Transverse colon (tissue), 4 donors: ENCODE results near the gene TLR6. TPM values are rescaled to one million over a fixed set of nuclear protein-coding genes. Genes with fewer than 3 reads are reported as not detected.

Source experiments
- DNase-seq: peaks from one replicate; pipeline ENCODE4 v3.0.0-alpha.2; 2019
- H3K27ac ChIP-seq, 4 donors: fragments of 200-600 bp; sonication (generic); 2 replicates each; pipeline ENCODE4 v1.5.1; 2016 to 2018; ENCODE audit warnings: inconsistent platforms in 4 of 4
- H3K27me3 ChIP-seq: fragments of 200-600 bp; sonication (generic); 2 replicates; pipeline ENCODE4 v1.5.1; 2017; ENCODE audit warnings: inconsistent platforms
- H3K36me3 ChIP-seq, 4 donors: fragments of 200-600 bp; sonication (generic); 2 replicates each; pipeline ENCODE4 v1.5.1; 2017 to 2019; ENCODE audit warnings: inconsistent platforms in 4 of 4
- H3K4me1 ChIP-seq, 4 donors: fragments of 200-600 bp; sonication (generic); 2 replicates each; pipeline ENCODE4 v1.5.1; 2017 to 2020; ENCODE audit warnings: inconsistent platforms in 4 of 4
- H3K4me3 ChIP-seq, 4 donors: fragments of 200-600 bp; sonication (generic); 1 replicate in 1 of 4; 2 replicates in 3 of 4; pipeline versions ENCODE4 v1.5.1 to v1.6.1; 2017 to 2019; ENCODE audit warnings: inconsistent platforms in 4 of 4
- H3K9me3 ChIP-seq, 2 donors: fragments of 200-600 bp; sonication (generic); 2 replicates each; pipeline ENCODE4 v1.5.1; 2017 to 2019; ENCODE audit warnings: inconsistent platforms in 2 of 2
- EP300 ChIP-seq: sonication (generic); formaldehyde crosslinking; IDR thresholded peaks from one replicate; pipeline ENCODE4 v1.6.1; 2017; ENCODE audit warnings: antibody characterized with exemption, low read depth
- POLR2A ChIP-seq: fragments of 450-650 bp; IDR thresholded peaks from one replicate; pipeline ENCODE4 v1.6.1; 2016; ENCODE audit warnings: antibody characterized with exemption, mild to moderate bottlenecking, moderate library complexity
- POLR2AphosphoS5 ChIP-seq, 3 donors: sonication (generic); formaldehyde crosslinking; IDR thresholded peaks; one replicate each; pipeline ENCODE4 v1.6.1; 2016; ENCODE audit warnings: antibody characterized with exemption in 3 of 3
- WGBS, 2 donors: methylation state at CpG; one replicate each; pipeline ENCODE4 v1.1.5; 2018; ENCODE audit warnings: low coverage in 1 of 2; 5-methylcytosine and 5-hydroxymethylcytosine counted together
- in situ Hi-C, 4 donors: fragments of 200-750 bp; cut with MboI; loops; one replicate each; pipeline versions ENCODE4 v1.15.0 to v1.15.1; 2017; ENCODE audit warnings: low sequenced_read_pairs in 3 of 4, low pct_ligation_motif_present in 1 of 4, low pct_unique_long_range_greater_than_20kb in 1 of 4
- intact Hi-C: fragments of 100-400 bp; cut with DNase I; formaldehyde crosslinking; loops from one replicate; pipeline ENCODE4 v1.15.1; 2023; ENCODE audit warnings: low total_unique reads
- total RNA-seq, 4 donors: library from RNA; depleted of rRNA; stranded (reverse); fragments of >200 nt; gene quantifications; one replicate each; pipeline ENCODE4 v1.1.0, GENCODE V29; 2016
- TF ChIP-seq, protein P1 (sequence below), 5 experiments: fragments of 200-600 bp in 3 of 5; fragments of 450-650 bp in 2 of 5; sonication (generic) in 3 of 5; IDR thresholded peaks; 1 replicate in 2 of 5; 2 replicates in 3 of 5; pipeline ENCODE4 v1.5.1; 2016 to 2017; ENCODE audit warnings: antibody characterized with exemption in 5 of 5, inconsistent platforms in 3 of 5, mild to moderate bottlenecking in 2 of 5, moderate library complexity in 1 of 5

TLR6 gene
- 1 to 10 TPM; 1.6 to 5.9 (median 3.3) TPM for total RNA-seq

- 8 to 13% methylated on average over 8 of the region's 8 CpGs for WGBS, 2 donors
- peaks cover 3 to 19% (median 7%) of the 10 kb centered on the region in 4 donors for H3K4me1 ChIP-seq
- H3K4me3 ChIP-seq, result peak within 1 kb of the TSS in 3 of 4 donors; percentile 6 to 32 (median 24)
- peak in 1 of 3 donors; percentile 26 for TF ChIP-seq POLR2AphosphoS5 (IDR thresholded peaks at IDR 0.05)
- no peak for TF ChIP-seq POLR2A
- TF ChIP-seq, protein P1, sequence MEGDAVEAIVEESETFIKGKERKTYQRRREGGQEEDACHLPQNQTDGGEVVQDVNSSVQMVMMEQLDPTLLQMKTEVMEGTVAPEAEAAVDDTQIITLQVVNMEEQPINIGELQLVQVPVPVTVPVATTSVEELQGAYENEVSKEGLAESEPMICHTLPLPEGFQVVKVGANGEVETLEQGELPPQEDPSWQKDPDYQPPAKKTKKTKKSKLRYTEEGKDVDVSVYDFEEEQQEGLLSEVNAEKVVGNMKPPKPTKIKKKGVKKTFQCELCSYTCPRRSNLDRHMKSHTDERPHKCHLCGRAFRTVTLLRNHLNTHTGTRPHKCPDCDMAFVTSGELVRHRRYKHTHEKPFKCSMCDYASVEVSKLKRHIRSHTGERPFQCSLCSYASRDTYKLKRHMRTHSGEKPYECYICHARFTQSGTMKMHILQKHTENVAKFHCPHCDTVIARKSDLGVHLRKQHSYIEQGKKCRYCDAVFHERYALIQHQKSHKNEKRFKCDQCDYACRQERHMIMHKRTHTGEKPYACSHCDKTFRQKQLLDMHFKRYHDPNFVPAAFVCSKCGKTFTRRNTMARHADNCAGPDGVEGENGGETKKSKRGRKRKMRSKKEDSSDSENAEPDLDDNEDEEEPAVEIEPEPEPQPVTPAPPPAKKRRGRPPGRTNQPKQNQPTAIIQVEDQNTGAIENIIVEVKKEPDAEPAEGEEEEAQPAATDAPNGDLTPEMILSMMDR (IDR thresholded peaks at IDR 0.05), result peak; percentile 79 to 81 (median 81)
- H3K27ac ChIP-seq, result peak within 1 kb of the TSS; percentile 43 to 77 (median 76)
- no peaks in the 10 kb centered on the region for H3K27me3 ChIP-seq
- DNase-seq, result peak; percentile 76
- H3K9me3 ChIP-seq, result no peaks in the 10 kb centered on the region
- in situ Hi-C loops (loop anchor here in 1 of 4 donors (10.0 kb wide), 1 partner anchor 92 kb away; no protein-coding TSS in a partner anchor), intact Hi-C loops (no loop called here)
- H3K36me3 ChIP-seq, result no peaks in the 10 kb centered on the region
These were observed at the start of gene TLR6 for GRCh38 chr4:38856524-38857337. TSS of gene TLR6 (minus strand) at chr4:38856817. CDS start at chr4:38829473, 27,344 bp downstream.

DNA sequence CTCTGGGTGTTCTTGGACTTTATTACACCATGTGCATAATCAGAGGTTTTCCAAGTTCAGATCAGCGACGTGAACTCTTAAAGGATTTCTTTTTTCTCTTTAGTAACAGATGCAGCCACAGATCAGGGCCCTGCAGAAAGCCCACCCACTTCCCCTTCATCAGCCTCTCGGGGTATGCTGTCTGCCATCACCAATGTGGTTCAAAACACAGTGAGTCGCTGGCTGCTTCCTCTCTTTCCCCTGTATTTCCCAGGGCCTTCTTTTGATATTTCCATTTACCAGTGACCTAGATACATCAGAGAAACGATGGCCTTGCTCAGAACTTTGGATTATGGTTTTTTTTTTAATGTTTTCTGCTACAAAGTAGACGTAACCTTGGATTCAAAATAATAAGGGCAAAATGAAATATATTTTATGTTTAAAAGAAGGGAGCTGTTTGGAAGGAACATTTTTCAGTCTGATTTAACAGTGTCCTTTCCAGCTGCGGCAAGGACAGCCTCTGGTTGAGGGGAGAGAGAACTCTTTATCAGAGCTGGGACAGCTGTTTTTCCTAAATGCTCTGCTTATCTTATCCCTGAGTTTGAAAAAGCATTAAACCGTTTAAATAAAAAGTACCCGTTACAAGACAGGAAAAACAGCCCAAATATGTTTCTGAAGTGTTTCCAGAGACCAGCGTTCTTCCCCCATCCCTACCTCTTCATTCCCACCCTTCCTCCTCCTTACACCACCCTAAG, 49.2 kb upstream of the TLR6 start:
- Histone ChIP-seq H3K27me3 (no peaks in the 10 kb centered on the region), H3K9me3 (no peaks in the 10 kb centered on the region), H3K36me3 (peaks cover 0 to 43% (median 14%) of the 10 kb centered on the region in 4 donors), H3K27ac (peak overlapping the region in 3 of 4 donors; percentile 22 to 67 (median 57)), H3K4me3 (no peak overlapping the region), H3K4me1 (peaks cover 8 to 28% (median 19%) of the 10 kb centered on the region in 4 donors)
- in situ Hi-C loops (loop anchor here in 1 of 4 donors (10.0 kb wide), 1 partner anchor 229 kb away; no protein-coding TSS in a partner anchor), intact Hi-C loops (no loop called here)
- 55 to 62% methylated on average over 9 to 10 of the region's 10 CpGs for WGBS, 2 donors
- TF ChIP-seq, protein P1 (IDR thresholded peaks at IDR 0.05), result no peak
- no peak for TF ChIP-seq POLR2A
- TF ChIP-seq POLR2AphosphoS5 (IDR thresholded peaks at IDR 0.05), result no peak
- no peak for TF ChIP-seq EP300
- DNase-seq, result no peak

DNA sequence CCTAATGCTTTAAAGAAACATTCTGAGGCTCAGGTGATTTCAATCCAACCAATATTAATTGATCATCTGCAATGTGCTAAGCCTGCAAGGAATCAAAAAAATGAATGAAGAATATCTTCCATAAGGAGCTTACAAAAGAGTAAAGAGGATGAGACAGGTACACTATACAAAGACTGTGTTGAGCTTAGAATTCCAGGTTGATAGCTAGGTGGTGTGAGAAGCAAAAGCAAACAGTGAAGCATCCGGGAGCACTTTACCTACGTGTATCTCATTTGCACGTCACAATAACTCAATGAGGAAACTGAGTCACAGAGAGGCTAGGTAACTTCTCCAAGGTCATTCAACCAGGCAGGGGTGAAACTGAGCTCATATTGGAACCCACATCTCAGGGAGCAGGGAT, 48.1 kb upstream of the TLR6 start:
- intact Hi-C loops (no loop called here), in situ Hi-C loops (loop anchor here in 3 of 4 donors (5.0 to 10.0 kb wide), 2 partner anchors 230 to 233 kb away; no protein-coding TSS in a partner anchor)
- H3K4me3 ChIP-seq, result no peak overlapping the region
- TF ChIP-seq POLR2AphosphoS5 (IDR thresholded peaks at IDR 0.05), result no peak
- TF ChIP-seq EP300, result no peak
- TF ChIP-seq, protein P1 (IDR thresholded peaks at IDR 0.05), result no peak
- no peak for TF ChIP-seq POLR2A
- WGBS, 2 donors, result 57 to 70% methylated on average over 3 of the region's 3 CpGs
- no peak for DNase-seq
- H3K27me3 ChIP-seq, result no peaks in the 10 kb centered on the region
- peaks cover 8 to 28% (median 19%) of the 10 kb centered on the region in 4 donors for H3K4me1 ChIP-seq
- H3K36me3 ChIP-seq, result peaks cover 0 to 36% (median 12%) of the 10 kb centered on the region in 4 donors
- peak overlapping the region; percentile 30 to 67 (median 57) for H3K27ac ChIP-seq
- no peaks in the 10 kb centered on the region for H3K9me3 ChIP-seq
